AG04449 (cell line): Measurements from ENCODE around the gene FMN2.

ENCODE experiments used
- CTCF ChIA-PET: fragments of 350-600 bp; formaldehyde crosslinking; extraction: SDS; loops from one replicate; lab custom pipeline; 2021; ENCODE audit warnings: antibody characterized with exemption; lab: Yijun Ruan, JAX
- POLR2A ChIA-PET: fragments of 400-600, 350-600 bp; formaldehyde crosslinking; extraction: SDS; loops from one replicate; lab custom pipeline; 2020; ENCODE audit warnings: antibody characterized with exemption, inconsistent platforms; lab: Yijun Ruan, JAX
- DNase-seq: peaks from one replicate; pipeline ENCODE4 v3.0.0-alpha.2; 2010; ENCODE audit warnings: low read depth, low spot score
- H3K4me3 ChIP-seq: 2 replicates; pipeline ENCODE4 v1.5.1; 2011; ENCODE audit warnings: low read depth, mild to moderate bottlenecking, control low read depth, low read length
- TF ChIP-seq, protein P1 (sequence below): IDR thresholded peaks from one replicate; pipeline ENCODE4 v1.5.1; 2011; ENCODE audit warnings: mild to moderate bottlenecking, moderate library complexity, low read length, control low read depth, inconsistent platforms; ENCODE audit not compliant: insufficient read depth; ENCODE audit errors: missing control alignments

FMN2 gene

DNA sequence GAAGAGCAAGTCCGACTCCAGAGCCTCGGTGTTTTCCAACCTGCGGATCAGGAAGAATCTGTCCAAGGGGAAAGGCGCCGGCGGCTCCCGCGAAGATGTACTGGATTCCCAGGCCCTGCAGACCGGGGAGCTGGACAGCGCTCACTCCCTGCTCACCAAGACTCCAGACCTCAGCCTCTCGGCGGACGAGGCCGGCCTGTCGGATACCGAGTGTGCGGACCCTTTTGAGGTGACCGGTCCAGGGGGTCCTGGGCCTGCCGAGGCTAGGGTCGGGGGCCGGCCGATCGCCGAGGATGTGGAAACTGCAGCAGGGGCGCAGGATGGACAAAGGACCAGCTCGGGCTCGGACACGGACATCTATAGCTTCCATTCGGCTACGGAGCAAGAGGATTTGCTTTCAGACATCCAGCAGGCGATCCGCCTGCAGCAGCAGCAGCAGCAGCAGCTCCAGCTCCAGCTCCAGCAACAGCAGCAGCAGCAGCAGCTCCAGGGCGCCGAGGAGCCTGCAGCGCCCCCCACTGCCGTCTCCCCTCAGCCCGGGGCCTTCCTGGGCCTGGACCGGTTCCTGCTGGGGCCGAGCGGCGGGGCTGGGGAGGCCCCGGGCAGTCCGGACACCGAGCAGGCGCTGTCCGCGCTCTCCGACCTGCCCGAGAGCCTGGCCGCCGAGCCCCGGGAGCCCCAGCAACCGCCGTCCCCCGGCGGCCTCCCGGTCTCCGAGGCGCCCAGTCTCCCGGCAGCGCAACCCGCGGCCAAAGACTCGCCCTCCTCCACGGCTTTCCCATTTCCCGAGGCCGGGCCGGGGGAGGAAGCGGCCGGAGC, 827 bp downstream of the FMN2 start:
- CTCF ChIA-PET: interaction anchor here (0.8 to 2.4 kb wide), 7 partner anchors 9 to 73 kb away, joined by 3 to 13 read pairs (median 6); no protein-coding TSS in a partner anchor
- TF ChIP-seq, protein P1, sequence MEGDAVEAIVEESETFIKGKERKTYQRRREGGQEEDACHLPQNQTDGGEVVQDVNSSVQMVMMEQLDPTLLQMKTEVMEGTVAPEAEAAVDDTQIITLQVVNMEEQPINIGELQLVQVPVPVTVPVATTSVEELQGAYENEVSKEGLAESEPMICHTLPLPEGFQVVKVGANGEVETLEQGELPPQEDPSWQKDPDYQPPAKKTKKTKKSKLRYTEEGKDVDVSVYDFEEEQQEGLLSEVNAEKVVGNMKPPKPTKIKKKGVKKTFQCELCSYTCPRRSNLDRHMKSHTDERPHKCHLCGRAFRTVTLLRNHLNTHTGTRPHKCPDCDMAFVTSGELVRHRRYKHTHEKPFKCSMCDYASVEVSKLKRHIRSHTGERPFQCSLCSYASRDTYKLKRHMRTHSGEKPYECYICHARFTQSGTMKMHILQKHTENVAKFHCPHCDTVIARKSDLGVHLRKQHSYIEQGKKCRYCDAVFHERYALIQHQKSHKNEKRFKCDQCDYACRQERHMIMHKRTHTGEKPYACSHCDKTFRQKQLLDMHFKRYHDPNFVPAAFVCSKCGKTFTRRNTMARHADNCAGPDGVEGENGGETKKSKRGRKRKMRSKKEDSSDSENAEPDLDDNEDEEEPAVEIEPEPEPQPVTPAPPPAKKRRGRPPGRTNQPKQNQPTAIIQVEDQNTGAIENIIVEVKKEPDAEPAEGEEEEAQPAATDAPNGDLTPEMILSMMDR: peak; percentile 47
- peak overlapping the region; percentile 84 for H3K4me3 ChIP-seq
- POLR2A ChIA-PET: interaction anchor here (0.6 to 1.6 kb wide), 5 partner anchors 9 to 373 kb away, joined by 3 to 5 read pairs (median 4); no protein-coding TSS in a partner anchor
- DNase-seq: no peak

DNA sequence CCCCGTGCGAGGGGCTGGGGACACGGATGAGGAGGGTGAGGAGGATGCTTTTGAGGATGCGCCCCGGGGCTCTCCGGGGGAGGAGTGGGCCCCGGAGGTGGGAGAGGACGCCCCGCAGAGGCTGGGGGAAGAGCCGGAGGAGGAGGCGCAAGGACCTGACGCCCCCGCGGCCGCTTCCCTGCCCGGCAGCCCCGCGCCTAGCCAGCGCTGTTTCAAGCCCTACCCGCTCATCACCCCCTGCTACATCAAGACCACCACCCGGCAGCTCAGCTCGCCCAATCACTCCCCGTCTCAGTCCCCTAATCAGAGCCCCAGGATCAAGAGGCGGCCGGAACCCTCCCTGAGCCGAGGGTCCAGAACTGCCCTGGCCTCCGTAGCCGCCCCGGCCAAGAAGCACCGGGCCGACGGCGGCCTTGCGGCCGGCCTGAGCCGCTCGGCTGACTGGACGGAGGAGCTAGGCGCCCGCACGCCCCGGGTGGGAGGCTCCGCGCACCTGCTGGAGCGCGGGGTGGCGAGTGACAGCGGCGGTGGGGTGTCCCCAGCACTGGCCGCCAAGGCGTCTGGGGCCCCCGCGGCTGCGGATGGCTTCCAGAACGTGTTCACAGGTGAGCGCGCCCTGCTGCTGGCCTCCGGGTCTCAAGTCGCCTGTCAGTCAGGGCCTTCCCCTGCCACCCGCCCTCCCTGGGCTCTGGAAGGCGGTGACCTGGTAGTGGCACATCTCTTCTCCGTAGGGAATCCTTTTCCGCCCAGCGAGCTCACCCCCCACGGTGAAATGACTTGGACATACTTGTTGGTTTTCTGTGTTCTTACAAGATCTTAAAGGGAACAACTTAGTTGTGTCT, 1.7 kb downstream of the FMN2 start:
- CTCF ChIA-PET: interaction anchor here (1.0 to 2.4 kb wide), 8 partner anchors 8 to 66 kb away, joined by 4 to 13 read pairs (median 5); no protein-coding TSS in a partner anchor

DNA sequence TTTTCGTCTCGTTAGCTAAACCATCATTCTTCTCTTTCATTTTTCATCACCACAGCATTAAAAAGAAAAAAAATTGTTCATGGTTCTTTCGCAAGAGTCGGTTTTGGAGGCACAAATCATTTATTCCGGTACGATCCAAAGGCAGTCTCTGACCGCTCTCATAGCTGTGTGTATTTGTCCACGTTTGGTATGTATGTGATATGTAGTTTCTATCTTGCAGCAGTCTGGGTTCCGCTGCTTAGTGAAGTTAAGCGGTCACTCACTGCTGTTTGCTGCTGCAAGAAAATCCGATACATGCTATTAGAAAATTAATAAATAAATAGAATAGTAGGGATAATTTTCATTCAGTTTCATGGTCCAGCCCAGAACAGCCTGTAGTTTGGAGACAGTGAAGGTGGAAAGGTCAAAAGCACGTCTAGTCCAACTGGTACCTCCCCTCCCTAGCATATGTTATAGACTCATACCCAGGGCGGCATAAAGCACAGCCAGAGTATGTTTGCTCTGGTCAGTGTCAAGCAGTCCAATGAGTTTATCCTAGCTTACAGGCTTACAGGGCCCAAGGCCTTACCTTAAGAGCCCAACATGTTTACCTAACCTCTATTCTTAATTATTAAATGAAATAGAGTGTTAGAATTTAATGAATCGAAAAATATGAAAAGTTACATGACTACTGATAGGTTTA, 2.5 kb downstream of the FMN2 start:
- TF ChIP-seq, protein P1: no peak
- ChIA-PET POLR2A (interaction anchor here (0.9 kb wide), 1 partner anchor 13 kb away, joined by 3 read pairs; no protein-coding TSS in a partner anchor), CTCF (interaction anchor here (1.1 to 2.1 kb wide), 4 partner anchors 33 to 67 kb away, joined by 4 to 6 read pairs (median 4); no protein-coding TSS in a partner anchor)
- H3K4me3 ChIP-seq: peak overlapping the region; percentile 84
- DNase-seq: no peak

More for the DNA sequence above, 1.7 kb downstream of the FMN2 start:
- TF ChIP-seq, protein P1: no peak
- POLR2A ChIA-PET: interaction anchor here (0.6 to 1.2 kb wide), 3 partner anchors 14 to 144 kb away, joined by 3 to 4 read pairs (median 3); no protein-coding TSS in a partner anchor
- H3K4me3 ChIP-seq: peak overlapping the region; percentile 84
- DNase-seq: no peak

DNA sequence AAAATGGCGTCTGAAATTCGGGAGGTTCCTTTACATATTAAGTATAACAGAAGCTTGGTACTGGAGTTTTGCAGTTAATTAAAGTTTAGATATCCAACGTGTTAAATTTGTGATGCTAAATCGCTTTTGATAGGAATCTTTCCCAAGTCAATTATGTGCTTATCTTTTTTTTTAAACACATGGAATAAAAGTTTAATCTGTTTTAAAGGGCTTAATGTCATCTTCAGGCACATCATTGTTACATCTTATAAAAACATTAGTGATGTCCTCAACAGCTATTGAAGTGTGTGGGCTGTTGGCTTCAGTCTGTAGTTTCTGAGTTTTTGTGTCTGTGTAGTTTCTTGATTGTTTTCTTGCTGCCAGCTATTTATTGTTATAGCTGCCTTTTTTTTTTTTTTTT, 5.3 kb downstream of the FMN2 start:
- no peak overlapping the region for H3K4me3 ChIP-seq
- TF ChIP-seq, protein P1: no peak
- ChIA-PET CTCF (interaction anchor here (0.9 to 2.2 kb wide), 3 partner anchors 65 to 92 kb away, joined by 3 to 7 read pairs (median 3); no protein-coding TSS in a partner anchor), POLR2A (interaction anchor here (0.6 kb wide), 1 partner anchor 9 kb away, joined by 3 read pairs; no protein-coding TSS in a partner anchor)
- no peak for DNase-seq

DNA sequence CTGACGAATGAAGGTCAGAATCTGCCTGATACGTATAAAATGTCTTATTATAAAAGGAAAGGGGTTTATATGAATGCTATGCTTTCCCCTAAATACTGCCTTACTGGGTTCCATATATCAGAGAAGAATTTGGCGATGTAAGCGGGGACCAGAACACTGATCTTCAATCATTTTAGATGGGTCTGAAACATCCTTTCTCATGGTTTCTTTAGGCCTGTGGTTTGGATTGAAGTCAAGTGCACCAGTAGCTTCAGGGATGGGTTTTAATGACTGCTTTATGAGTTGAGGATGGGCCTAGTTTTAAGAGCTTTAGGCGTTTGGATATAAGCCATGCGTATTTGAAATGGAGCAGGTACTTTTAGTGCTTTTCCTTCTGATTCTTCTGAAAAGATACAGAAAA, 6.9 kb downstream of the FMN2 start:
- CTCF ChIA-PET: no interaction called here
- POLR2A ChIA-PET: no interaction called here
- no peak for DNase-seq
- TF ChIP-seq, protein P1: no peak
- H3K4me3 ChIP-seq: no peak overlapping the region
